GM12878 (cell line): ENCODE data around the gene OR5AS1.

ENCODE experiments used
- CBX5 ChIP-seq: sonication (generic); IDR thresholded peaks from 2 replicates; pipeline ENCODE4 v1.6.1; 2016; ENCODE audit warnings: low read depth, moderate library complexity, mild to moderate bottlenecking, inconsistent platforms
- EGR1 ChIP-seq, 2 experiments: IDR thresholded peaks; 1 replicate in 1 of 2; 2 replicates in 1 of 2; pipeline ENCODE4 v1.6.1; 2011 to 2012; ENCODE audit warnings: low read depth in 2 of 2, low read length in 2 of 2, borderline replicate concordance in 1 of 2, mild to moderate bottlenecking in 1 of 2, moderate library complexity in 1 of 2
- ESRRA ChIP-seq: IDR thresholded peaks from 2 replicates; pipeline ENCODE4 v1.6.1; 2012; ENCODE audit warnings: mild to moderate bottlenecking, low read length, improper control_type of control experiment
- JUNB ChIP-seq: IDR thresholded peaks from 2 replicates; pipeline ENCODE4 v1.6.1; 2016; ENCODE audit warnings: antibody characterized with exemption, mild to moderate bottlenecking
- NR2C2 ChIP-seq: IDR thresholded peaks from 2 replicates; pipeline ENCODE4 v1.6.1; 2011; ENCODE audit warnings: borderline replicate concordance, low read depth; ENCODE audit not compliant: control insufficient read depth, insufficient read length
- POLR2A ChIP-seq: IDR thresholded peaks from 2 replicates; pipeline ENCODE4 v1.6.1; 2011; ENCODE audit warnings: low read depth, mild to moderate bottlenecking, low read length
- RAD21 ChIP-seq: IDR thresholded peaks from 2 replicates; pipeline ENCODE4 v1.6.1; 2011; ENCODE audit warnings: mild to moderate bottlenecking, low read depth, low read length, moderate library complexity; ENCODE audit not compliant: insufficient read depth
- ZBED1 ChIP-seq: IDR thresholded peaks from 2 replicates; pipeline ENCODE4 v1.6.1; 2016; ENCODE audit warnings: borderline replicate concordance
- TF ChIP-seq, protein P1 (sequence below), 3 experiments: IDR thresholded peaks in 2 of 3; conservative IDR thresholded peaks in 1 of 3; 2 replicates each; pipeline ENCODE4 v1.5.1; 2011; ENCODE audit warnings: low read depth in 3 of 3, low read length in 3 of 3, mild to moderate bottlenecking in 3 of 3, control low read depth in 2 of 3, moderate library complexity in 2 of 3, inconsistent platforms in 1 of 3, mixed read lengths in 1 of 3; ENCODE audit not compliant: control insufficient read depth in 2 of 3, insufficient read depth in 1 of 3; ENCODE audit errors: extremely low read depth in 1 of 3

DNA sequence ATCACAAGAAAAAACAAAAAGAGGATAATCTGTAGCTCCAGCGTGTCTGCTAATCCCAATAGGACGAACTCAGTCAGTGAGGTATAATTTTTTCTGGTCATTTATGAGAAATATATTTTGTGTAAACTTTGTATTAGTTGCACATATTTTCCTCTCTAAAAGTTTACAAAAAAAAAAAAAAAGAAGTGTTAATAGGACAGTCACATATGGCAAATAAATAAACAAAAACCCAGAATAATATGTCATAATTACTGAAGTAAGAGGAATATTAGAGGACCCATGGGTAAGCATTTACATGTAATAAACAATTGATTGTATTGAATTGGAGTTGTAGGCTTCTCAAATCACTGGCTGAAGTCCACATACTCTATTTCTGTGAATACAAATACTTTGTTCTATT lies 32.9 kb upstream of the OR5AS1 start, which contains the start of gene OR5F1:
- no peak for TF ChIP-seq POLR2A
- TF ChIP-seq, protein P1, sequence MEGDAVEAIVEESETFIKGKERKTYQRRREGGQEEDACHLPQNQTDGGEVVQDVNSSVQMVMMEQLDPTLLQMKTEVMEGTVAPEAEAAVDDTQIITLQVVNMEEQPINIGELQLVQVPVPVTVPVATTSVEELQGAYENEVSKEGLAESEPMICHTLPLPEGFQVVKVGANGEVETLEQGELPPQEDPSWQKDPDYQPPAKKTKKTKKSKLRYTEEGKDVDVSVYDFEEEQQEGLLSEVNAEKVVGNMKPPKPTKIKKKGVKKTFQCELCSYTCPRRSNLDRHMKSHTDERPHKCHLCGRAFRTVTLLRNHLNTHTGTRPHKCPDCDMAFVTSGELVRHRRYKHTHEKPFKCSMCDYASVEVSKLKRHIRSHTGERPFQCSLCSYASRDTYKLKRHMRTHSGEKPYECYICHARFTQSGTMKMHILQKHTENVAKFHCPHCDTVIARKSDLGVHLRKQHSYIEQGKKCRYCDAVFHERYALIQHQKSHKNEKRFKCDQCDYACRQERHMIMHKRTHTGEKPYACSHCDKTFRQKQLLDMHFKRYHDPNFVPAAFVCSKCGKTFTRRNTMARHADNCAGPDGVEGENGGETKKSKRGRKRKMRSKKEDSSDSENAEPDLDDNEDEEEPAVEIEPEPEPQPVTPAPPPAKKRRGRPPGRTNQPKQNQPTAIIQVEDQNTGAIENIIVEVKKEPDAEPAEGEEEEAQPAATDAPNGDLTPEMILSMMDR (IDR thresholded peaks at IDR 0.05 in 2 of 3, conservative IDR thresholded peaks at IDR 0.05 in 1 of 3; ENCODE audit: control insufficient read depth in 2 of 3, extremely low read depth in 1 of 3, insufficient read depth in 1 of 3, low read depth in 3 of 3, low read length in 3 of 3): no peak
- no peak for TF ChIP-seq CBX5
- no peak for TF ChIP-seq EGR1 (IDR thresholded peaks at IDR 0.05; ENCODE audit: borderline replicate concordance in 1 of 2, low read depth in 2 of 2, low read length in 2 of 2)
- no peak for TF ChIP-seq ESRRA
- TF ChIP-seq RAD21: no peak
- no peak for TF ChIP-seq NR2C2
- TF ChIP-seq JUNB: no peak
- TF ChIP-seq ZBED1: no peak
